K562 (cell line): Measurements from ENCODE around the gene RAP2B. TPM values are rescaled to one million over a fixed set of nuclear protein-coding genes. Genes with fewer than 3 reads are reported as not detected.

Experiments used
- CBFA2T3 ChIP-seq: fragments of 450-650 bp; IDR thresholded peaks from 2 replicates; pipeline ENCODE4 v1.6.1; 2017
- CBX1 ChIP-seq: sonication (generic); IDR thresholded peaks from 2 replicates; pipeline ENCODE4 v1.6.1; 2016; ENCODE audit warnings: antibody characterized with exemption, low read depth, mild to moderate bottlenecking
- HLTF ChIP-seq: fragments of 450-650 bp; IDR thresholded peaks from 2 replicates; pipeline ENCODE4 v1.6.1; 2016
- MAZ ChIP-seq, 2 experiments: fragments of 450-650 bp in 1 of 2; sonication (generic) in 1 of 2; formaldehyde crosslinking; IDR thresholded peaks in 1 of 2; conservative IDR thresholded peaks in 1 of 2; 2 replicates each; pipeline versions ENCODE4 v1.4.0 to v1.5.0; 2020; ENCODE audit warnings: mild to moderate bottlenecking in 1 of 2, missing genetic modification reagents in 1 of 2
- MIER1 ChIP-seq: fragments of 450-650 bp; IDR thresholded peaks from 2 replicates; pipeline ENCODE4 v1.6.1; 2016; ENCODE audit warnings: antibody characterized with exemption, mild to moderate bottlenecking, low read depth
- MTA3 ChIP-seq: fragments of 450-650 bp; formaldehyde crosslinking; IDR thresholded peaks from 2 replicates; pipeline ENCODE4 v1.6.1; 2017; ENCODE audit warnings: mild to moderate bottlenecking, borderline replicate concordance
- NFIC ChIP-seq: fragments of 450-650 bp; IDR thresholded peaks from 2 replicates; pipeline ENCODE4 v1.6.1; 2017; ENCODE audit warnings: mild to moderate bottlenecking, inconsistent platforms
- RREB1 ChIP-seq: fragments of 250-450 bp; sonication (Bioruptor Pico); IDR thresholded peaks from 2 replicates; pipeline ENCODE4 v1.4.0; 2020
- ZBTB17 ChIP-seq: fragments of 450-650 bp; formaldehyde crosslinking; IDR thresholded peaks from 2 replicates; pipeline ENCODE4 v1.4.0; 2020; ENCODE audit warnings: mild to moderate bottlenecking
- ZNF175 ChIP-seq: fragments of 200-800 bp; sonication (Bioruptor generic); IDR thresholded peaks from 2 replicates; pipeline ENCODE4 v1.6.1; 2016; ENCODE audit warnings: low read depth, mild to moderate bottlenecking, missing genetic modification characterization, missing compliant biosample characterization
- polyA plus RNA-seq, 8 experiments: library from polyadenylated mRNA; depleted of rRNA in 4 of 8; stranded (reverse) in 5 of 8; unstranded in 3 of 8; fragments of >200 nt; fragmentation: Nextera tagmentation in 2 of 8; fragmentation: Illumina TruSeq in 1 of 8; extraction: Ambion mirVana in 2 of 8; extraction: Trizol in 1 of 8; gene quantifications; 2 replicates each; pipeline versions ENCODE4 v1.2.1 to v1.2.3, GENCODE V29; 2011 to 2014; ENCODE audit warnings: inconsistent platforms in 1 of 8, missing spikeins in 1 of 8
- total RNA-seq, 7 experiments: library from RNA; depleted of rRNA in 6 of 7; stranded (reverse); fragments of >200 nt in 6 of 7; fragmentation: Illumina TruSeq in 2 of 7; extraction: Trizol in 2 of 7; gene quantifications; 2 replicates each; pipeline versions ENCODE4 v1.2.1 to v1.2.3, GENCODE V29; 2011 to 2021; ENCODE audit warnings: low replicate concordance in 1 of 7
- TF ChIP-seq, protein P1 (sequence below): fragments of 200-800 bp; sonication (Bioruptor generic); IDR thresholded peaks from 2 replicates; pipeline ENCODE4 v1.6.1; 2016; ENCODE audit warnings: missing genetic modification characterization, missing compliant biosample characterization
- TF ChIP-seq, protein P2 (sequence below): fragments of 450-650 bp; IDR thresholded peaks from 2 replicates; pipeline ENCODE4 v1.6.1; 2017; ENCODE audit warnings: antibody characterized with exemption, mild to moderate bottlenecking

RAP2B gene
- total and polyA plus RNA-seq, 9 of the 15 experiments (the other 6 are each of a cell fraction or from before 2014, with no cell fraction given) = 9.4 to 31.2 (median 15.8) TPM

GRCh38 chr3:153160451-153161137 is 1.4 kb upstream of the RAP2B start (continued):
- peak; percentile 17; the same call in 1 of the 2 replicates for TF ChIP-seq MTA3
- 0 out of 2 replicates have a peak, but pooled peaks have one; percentile 23 for TF ChIP-seq MIER1
- TF ChIP-seq HLTF = peak; percentile 65; the same call in 1 of the 2 replicates
- peak; percentile 48; the same call in 1 of the 2 replicates for TF ChIP-seq CBX1
- TF ChIP-seq ZNF175 = 0 out of 2 replicates have a peak, but pooled peaks have one; percentile 25
- TF ChIP-seq RREB1 (CRISPR knock-in tag) = no peak
- peak; percentile 53 for TF ChIP-seq NFIC
- TF ChIP-seq CBFA2T3 = no peak
- TF ChIP-seq, protein P1, sequence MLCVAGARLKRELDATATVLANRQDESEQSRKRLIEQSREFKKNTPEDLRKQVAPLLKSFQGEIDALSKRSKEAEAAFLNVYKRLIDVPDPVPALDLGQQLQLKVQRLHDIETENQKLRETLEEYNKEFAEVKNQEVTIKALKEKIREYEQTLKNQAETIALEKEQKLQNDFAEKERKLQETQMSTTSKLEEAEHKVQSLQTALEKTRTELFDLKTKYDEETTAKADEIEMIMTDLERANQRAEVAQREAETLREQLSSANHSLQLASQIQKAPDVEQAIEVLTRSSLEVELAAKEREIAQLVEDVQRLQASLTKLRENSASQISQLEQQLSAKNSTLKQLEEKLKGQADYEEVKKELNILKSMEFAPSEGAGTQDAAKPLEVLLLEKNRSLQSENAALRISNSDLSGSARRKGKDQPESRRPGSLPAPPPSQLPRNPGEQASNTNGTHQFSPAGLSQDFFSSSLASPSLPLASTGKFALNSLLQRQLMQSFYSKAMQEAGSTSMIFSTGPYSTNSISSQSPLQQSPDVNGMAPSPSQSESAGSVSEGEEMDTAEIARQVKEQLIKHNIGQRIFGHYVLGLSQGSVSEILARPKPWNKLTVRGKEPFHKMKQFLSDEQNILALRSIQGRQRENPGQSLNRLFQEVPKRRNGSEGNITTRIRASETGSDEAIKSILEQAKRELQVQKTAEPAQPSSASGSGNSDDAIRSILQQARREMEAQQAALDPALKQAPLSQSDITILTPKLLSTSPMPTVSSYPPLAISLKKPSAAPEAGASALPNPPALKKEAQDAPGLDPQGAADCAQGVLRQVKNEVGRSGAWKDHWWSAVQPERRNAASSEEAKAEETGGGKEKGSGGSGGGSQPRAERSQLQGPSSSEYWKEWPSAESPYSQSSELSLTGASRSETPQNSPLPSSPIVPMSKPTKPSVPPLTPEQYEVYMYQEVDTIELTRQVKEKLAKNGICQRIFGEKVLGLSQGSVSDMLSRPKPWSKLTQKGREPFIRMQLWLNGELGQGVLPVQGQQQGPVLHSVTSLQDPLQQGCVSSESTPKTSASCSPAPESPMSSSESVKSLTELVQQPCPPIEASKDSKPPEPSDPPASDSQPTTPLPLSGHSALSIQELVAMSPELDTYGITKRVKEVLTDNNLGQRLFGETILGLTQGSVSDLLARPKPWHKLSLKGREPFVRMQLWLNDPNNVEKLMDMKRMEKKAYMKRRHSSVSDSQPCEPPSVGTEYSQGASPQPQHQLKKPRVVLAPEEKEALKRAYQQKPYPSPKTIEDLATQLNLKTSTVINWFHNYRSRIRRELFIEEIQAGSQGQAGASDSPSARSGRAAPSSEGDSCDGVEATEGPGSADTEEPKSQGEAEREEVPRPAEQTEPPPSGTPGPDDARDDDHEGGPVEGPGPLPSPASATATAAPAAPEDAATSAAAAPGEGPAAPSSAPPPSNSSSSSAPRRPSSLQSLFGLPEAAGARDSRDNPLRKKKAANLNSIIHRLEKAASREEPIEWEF = no peak
- peak in 1 of 2 experiments; percentile 58 for TF ChIP-seq MAZ (CRISPR knock-in tag; conservative IDR thresholded peaks at IDR 0.05 in 1 of 2, IDR thresholded peaks at IDR 0.05 in 1 of 2)
- 0 out of 2 replicates have a peak, but pooled peaks have one; percentile 55 for TF ChIP-seq ZBTB17 (CRISPR knock-in tag)
- TF ChIP-seq, protein P2, sequence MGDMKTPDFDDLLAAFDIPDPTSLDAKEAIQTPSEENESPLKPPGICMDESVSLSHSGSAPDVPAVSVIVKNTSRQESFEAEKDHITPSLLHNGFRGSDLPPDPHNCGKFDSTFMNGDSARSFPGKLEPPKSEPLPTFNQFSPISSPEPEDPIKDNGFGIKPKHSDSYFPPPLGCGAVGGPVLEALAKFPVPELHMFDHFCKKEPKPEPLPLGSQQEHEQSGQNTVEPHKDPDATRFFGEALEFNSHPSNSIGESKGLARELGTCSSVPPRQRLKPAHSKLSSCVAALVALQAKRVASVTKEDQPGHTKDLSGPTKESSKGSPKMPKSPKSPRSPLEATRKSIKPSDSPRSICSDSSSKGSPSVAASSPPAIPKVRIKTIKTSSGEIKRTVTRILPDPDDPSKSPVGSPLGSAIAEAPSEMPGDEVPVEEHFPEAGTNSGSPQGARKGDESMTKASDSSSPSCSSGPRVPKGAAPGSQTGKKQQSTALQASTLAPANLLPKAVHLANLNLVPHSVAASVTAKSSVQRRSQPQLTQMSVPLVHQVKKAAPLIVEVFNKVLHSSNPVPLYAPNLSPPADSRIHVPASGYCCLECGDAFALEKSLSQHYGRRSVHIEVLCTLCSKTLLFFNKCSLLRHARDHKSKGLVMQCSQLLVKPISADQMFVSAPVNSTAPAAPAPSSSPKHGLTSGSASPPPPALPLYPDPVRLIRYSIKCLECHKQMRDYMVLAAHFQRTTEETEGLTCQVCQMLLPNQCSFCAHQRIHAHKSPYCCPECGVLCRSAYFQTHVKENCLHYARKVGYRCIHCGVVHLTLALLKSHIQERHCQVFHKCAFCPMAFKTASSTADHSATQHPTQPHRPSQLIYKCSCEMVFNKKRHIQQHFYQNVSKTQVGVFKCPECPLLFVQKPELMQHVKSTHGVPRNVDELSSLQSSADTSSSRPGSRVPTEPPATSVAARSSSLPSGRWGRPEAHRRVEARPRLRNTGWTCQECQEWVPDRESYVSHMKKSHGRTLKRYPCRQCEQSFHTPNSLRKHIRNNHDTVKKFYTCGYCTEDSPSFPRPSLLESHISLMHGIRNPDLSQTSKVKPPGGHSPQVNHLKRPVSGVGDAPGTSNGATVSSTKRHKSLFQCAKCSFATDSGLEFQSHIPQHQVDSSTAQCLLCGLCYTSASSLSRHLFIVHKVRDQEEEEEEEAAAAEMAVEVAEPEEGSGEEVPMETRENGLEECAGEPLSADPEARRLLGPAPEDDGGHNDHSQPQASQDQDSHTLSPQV = peak; percentile 46; the same call in 1 of the 2 replicates
